ENCODE results near the gene PARD3B. TPM values are rescaled to one million over a fixed set of nuclear protein-coding genes. Genes with fewer than 3 reads are reported as not detected.
A peak's percentile ranks its signal among the peaks of the same experiment; 100 is the strongest.

Gene PARD3B
- total RNA-seq, 1 experiment from 2014 or later = 7.6 TPM

DNA sequence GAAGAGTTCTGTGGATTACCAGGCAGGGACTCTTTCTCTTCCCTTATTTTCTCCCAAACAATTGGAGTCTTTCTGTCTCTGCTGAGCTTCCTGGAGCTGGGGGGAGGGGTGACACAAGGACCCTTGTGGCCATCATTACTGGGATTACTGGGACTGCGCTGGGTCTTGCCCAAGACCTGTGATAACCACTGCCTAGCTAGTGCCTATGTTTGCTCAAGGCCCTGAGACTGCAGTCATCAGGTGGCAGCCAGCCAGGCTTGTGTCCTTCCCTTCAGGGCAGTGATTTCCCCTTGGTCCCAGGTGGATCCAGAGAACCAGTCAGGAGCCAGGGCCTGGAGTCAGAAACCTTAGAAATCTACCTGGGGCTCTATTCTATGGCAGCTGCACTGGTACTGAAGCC lies 355.6 kb downstream of the PARD3B start:
- H3K36me3 ChIP-seq (ENCODE audit: low read depth) = no peaks in the 10 kb centered on the region
- intact Hi-C loops (cut with micrococcal nuclease; ENCODE audit: unreplicated experiment) = no loop called here
- BruUV-seq (replicated peaks) = no TSS peak
- ChIA-PET CTCF (no interaction called here), POLR2A (ENCODE audit: unreplicated experiment) (no interaction called here)
- peak in 1 of 2 experiments; percentile 7 for DNase-seq
- no peaks in the 10 kb centered on the region for H3K4me1 ChIP-seq (replicated peaks; ENCODE audit: insufficient read depth)
- no peak overlapping the region for H3K27ac ChIP-seq
- H3K9me3 ChIP-seq (ENCODE audit: insufficient read depth, low read depth) = no peaks in the 10 kb centered on the region
- no peak overlapping the region for H2AFZ ChIP-seq
- H3F3A ChIP-seq (ENCODE audit: insufficient read depth, low read depth) = no peaks in the 10 kb centered on the region
- H3K4me2 ChIP-seq = no peak overlapping the region
- no peaks in the 10 kb centered on the region for H3K9me2 ChIP-seq (ENCODE audit: insufficient read depth)
- no peaks in the 10 kb centered on the region for H3K27me3 ChIP-seq (ENCODE audit: insufficient read depth, low read depth)
- no peak overlapping the region for H3K4me3 ChIP-seq
- no peaks in the 10 kb centered on the region for H3K79me2 ChIP-seq (ENCODE audit: low read depth)
- H4K20me1 ChIP-seq (ENCODE audit: insufficient read depth) = no peaks in the 10 kb centered on the region
- TF ChIP-seq, protein P1, sequence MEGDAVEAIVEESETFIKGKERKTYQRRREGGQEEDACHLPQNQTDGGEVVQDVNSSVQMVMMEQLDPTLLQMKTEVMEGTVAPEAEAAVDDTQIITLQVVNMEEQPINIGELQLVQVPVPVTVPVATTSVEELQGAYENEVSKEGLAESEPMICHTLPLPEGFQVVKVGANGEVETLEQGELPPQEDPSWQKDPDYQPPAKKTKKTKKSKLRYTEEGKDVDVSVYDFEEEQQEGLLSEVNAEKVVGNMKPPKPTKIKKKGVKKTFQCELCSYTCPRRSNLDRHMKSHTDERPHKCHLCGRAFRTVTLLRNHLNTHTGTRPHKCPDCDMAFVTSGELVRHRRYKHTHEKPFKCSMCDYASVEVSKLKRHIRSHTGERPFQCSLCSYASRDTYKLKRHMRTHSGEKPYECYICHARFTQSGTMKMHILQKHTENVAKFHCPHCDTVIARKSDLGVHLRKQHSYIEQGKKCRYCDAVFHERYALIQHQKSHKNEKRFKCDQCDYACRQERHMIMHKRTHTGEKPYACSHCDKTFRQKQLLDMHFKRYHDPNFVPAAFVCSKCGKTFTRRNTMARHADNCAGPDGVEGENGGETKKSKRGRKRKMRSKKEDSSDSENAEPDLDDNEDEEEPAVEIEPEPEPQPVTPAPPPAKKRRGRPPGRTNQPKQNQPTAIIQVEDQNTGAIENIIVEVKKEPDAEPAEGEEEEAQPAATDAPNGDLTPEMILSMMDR (conservative IDR thresholded peaks at IDR 0.05) = no peak
- TF ChIP-seq EZH2 (IDR thresholded peaks at IDR 0.05; ENCODE audit: low read depth) = no peak

DNA sequence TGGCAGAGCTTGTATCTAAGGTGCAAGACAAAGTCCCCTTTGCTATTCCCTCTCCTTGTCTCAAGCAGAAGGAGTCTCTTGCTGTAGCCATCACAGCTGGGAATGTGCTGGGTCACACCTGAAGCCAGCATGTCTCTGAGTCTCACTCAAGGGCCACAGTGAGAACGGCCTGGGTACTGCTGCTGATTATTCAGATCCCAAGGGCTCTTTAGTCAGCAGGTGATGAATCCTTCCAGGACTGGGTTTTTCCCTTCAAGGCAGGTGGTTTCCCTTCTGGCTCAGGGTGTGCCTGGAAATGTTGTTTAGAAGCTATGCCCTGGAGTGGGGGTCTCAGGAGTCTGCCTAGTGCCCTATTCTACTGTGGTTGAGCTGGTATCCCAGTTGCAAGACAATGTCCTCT lies 356.3 kb downstream of the PARD3B start:
- ChIA-PET POLR2A (ENCODE audit: unreplicated experiment) (no interaction called here), CTCF (no interaction called here)
- Histone ChIP-seq H2AFZ (no peak overlapping the region), H3K27ac (no peak overlapping the region), H3K4me2 (no peak overlapping the region), H3K4me1 (replicated peaks; ENCODE audit: insufficient read depth) (no peaks in the 10 kb centered on the region), H3K27me3 (ENCODE audit: insufficient read depth, low read depth) (no peaks in the 10 kb centered on the region), H4K20me1 (ENCODE audit: insufficient read depth) (no peaks in the 10 kb centered on the region), H3K79me2 (ENCODE audit: low read depth) (no peaks in the 10 kb centered on the region), H3K4me3 (no peak overlapping the region), H3K9me3 (ENCODE audit: insufficient read depth, low read depth) (no peaks in the 10 kb centered on the region), H3F3A (ENCODE audit: insufficient read depth, low read depth) (no peaks in the 10 kb centered on the region), H3K36me3 (ENCODE audit: low read depth) (no peaks in the 10 kb centered on the region), H3K9me2 (ENCODE audit: insufficient read depth) (no peaks in the 10 kb centered on the region)
- no TSS peak for BruUV-seq (replicated peaks)
- intact Hi-C loops (cut with micrococcal nuclease; ENCODE audit: unreplicated experiment) = no loop called here
- DNase-seq = no peak
- TF ChIP-seq EZH2 (IDR thresholded peaks at IDR 0.05; ENCODE audit: low read depth) = no peak
- TF ChIP-seq, protein P1 (conservative IDR thresholded peaks at IDR 0.05) = no peak

GRCh38 chr2:204909791-204910190 lies 364.5 kb downstream of the PARD3B start:
- TF ChIP-seq, protein P1 (conservative IDR thresholded peaks at IDR 0.05) = no peak
- no peak for TF ChIP-seq EZH2 (IDR thresholded peaks at IDR 0.05; ENCODE audit: low read depth)
- intact Hi-C loops (cut with micrococcal nuclease; ENCODE audit: unreplicated experiment) = no loop called here
- Histone ChIP-seq H3K27ac (no peak overlapping the region), H3K4me3 (no peak overlapping the region), H3K27me3 (ENCODE audit: insufficient read depth, low read depth) (no peaks in the 10 kb centered on the region), H3K36me3 (ENCODE audit: low read depth) (no peaks in the 10 kb centered on the region), H3K79me2 (ENCODE audit: low read depth) (no peaks in the 10 kb centered on the region), H3K4me2 (no peak overlapping the region), H2AFZ (no peak overlapping the region), H3F3A (ENCODE audit: insufficient read depth, low read depth) (no peaks in the 10 kb centered on the region), H3K9me2 (ENCODE audit: insufficient read depth) (no peaks in the 10 kb centered on the region), H4K20me1 (ENCODE audit: insufficient read depth) (no peaks in the 10 kb centered on the region), H3K4me1 (replicated peaks; ENCODE audit: insufficient read depth) (no peaks in the 10 kb centered on the region), H3K9me3 (ENCODE audit: insufficient read depth, low read depth) (no peaks in the 10 kb centered on the region)
- ChIA-PET CTCF (no interaction called here), POLR2A (ENCODE audit: unreplicated experiment) (no interaction called here)
- no peak for DNase-seq
- BruUV-seq (replicated peaks) = no TSS peak

All from PC-9 (cell line).